T follicular helper cell (primary cell): ENCODE measurements around the gene STXBP3.
A peak's percentile ranks its signal among the peaks of the same experiment; 100 is the strongest.
"Not testable (repeated sequence)": the region's sequence is repeated elsewhere in the genome, so short reads cannot be mapped to it uniquely, and the experiment has no call there.

ENCODE experiments used
- DNase-seq: peaks from one replicate; pipeline ENCODE4 v3.0.0-alpha.2; 2020; ENCODE audit warnings: low read depth
- total RNA-seq, 2 experiments: gene quantifications; one replicate each; lab custom pipeline; 2026; lab: John Stamatoyannopoulos, UW

Gene STXBP3, protein sequence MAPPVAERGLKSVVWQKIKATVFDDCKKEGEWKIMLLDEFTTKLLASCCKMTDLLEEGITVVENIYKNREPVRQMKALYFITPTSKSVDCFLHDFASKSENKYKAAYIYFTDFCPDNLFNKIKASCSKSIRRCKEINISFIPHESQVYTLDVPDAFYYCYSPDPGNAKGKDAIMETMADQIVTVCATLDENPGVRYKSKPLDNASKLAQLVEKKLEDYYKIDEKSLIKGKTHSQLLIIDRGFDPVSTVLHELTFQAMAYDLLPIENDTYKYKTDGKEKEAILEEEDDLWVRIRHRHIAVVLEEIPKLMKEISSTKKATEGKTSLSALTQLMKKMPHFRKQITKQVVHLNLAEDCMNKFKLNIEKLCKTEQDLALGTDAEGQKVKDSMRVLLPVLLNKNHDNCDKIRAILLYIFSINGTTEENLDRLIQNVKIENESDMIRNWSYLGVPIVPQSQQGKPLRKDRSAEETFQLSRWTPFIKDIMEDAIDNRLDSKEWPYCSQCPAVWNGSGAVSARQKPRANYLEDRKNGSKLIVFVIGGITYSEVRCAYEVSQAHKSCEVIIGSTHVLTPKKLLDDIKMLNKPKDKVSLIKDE
- total RNA-seq: 62.0 to 91.9 reads per million in 2 experiments

GRCh38 chr1:108746382-108747170 lies at the start of gene STXBP3:
Gene STXBP3, plus strand, starts transcription at chr1:108746674. Its CDS starts 64 bp downstream, at chr1:108746738.
- DNase-seq: peak; percentile 100

GRCh38 chr1:108699375-108700332 lies 46.8 kb upstream of the STXBP3 start:
- no peak for DNase-seq

DNA sequence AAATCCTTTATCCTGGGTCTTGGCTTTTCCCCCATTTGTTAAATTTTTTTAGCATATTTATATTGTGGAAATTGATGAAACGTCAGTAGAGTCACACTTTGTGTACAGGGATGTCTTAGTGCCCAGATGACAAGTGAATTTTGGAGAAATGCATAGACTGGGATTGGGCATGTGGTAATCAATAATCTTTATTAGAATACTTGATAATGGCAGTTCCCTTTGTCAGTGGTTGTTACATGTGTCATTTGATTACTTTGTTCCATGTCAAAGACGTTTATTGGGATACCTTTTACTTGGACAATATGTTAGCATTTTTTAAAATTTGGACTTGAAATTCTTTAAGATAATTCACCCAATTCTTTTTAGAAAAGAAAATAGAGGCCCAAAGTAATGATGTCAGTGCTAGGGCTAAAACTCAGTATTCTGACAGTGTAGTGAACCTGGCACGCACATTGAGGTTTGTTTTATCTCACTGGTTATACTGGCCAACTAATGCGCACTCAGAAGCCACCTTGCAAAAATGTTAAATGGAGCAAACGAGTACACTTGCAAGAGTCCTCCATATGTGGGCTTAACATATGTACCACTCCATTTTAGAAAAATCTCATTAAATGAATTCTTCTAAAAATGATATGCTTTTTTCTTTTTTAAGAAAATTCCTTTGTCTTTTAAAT lies 45.2 kb upstream of the STXBP3 start:
- no peak for DNase-seq

DNA sequence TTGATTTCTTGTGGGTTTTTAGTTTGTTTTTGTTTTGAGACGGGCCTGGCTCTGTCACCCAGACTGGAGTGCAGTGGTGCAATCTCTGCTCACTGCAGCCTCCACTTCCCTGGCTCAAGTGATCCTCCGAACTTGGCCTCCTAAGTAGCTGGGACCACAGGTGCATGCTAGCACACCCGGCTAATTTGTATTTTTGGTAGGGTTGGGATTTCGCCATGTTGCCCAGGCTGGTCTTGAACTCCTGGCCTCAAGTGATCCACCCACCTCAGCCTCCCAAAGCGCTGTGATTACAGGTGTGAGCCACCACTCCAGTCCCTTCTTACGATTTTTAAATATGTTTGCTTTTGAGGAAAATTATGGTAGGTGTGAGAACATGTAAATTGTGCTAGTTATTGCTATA lies 44.4 kb upstream of the STXBP3 start:
- DNase-seq: not testable (repeated sequence)

GRCh38 chr1:108703939-108704338 lies 42.5 kb upstream of the STXBP3 start:
- DNase-seq: no peak

GRCh38 chr1:108704496-108704895 lies 42.0 kb upstream of the STXBP3 start:
- no peak for DNase-seq

- no peak for DNase-seq
These were observed 39.8 kb upstream of the STXBP3 start for GRCh38 chr1:108706643-108707042.

DNA sequence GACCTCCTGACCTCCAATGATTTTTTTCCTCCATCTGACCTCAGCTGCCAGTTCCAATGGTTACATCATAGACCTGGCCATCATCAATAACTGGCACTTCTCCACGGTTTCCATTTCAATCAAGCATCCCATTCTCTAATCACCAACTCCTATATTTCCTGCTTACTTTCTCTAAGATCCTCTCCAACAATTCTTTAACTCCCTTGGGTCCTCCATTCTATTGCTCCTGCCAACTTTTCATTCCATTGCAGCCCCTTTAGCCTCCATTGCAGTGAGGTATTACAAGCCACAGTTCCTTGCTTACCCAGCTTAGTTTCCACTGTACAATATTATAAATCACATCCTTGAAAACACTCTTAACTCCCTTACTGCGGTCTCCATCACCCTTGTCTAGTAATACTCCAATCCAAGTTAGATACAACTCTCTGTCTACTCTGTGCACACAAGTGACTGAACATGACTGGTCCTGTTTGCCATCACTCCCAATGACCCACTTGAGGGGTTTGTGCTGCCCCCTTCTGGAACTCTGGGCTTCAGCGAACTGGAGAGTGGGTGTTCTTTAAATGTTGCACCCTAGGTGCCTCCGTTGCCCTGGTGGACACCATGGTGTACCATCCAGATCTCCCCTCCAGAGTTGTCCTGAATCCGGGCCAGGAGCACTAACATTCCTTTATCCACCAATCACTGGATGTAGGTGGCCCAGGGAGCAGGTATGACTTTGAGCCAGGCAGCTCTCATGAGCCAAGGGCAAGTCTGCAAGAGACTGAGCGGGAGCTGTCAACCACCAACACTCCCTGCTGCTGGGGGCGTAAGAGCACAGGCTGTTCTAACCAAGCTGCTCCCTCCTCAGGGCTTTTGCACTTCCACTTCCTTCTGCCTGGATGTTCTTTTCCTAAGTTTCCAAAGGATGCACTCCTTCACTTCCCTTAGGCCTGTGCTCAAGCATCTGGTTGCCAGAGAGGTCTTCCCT lies 37.5 kb upstream of the STXBP3 start:
- DNase-seq: peak; percentile 52

- no peak for DNase-seq
These were observed 33.8 kb upstream of the STXBP3 start, which contains the start of gene FNDC7 for GRCh38 chr1:108712606-108713150. Gene FNDC7, plus strand, starts transcription at chr1:108712908. Its CDS starts 26 bp downstream, at chr1:108712934.

GRCh38 chr1:108715932-108716331 lies 30.5 kb upstream of the STXBP3 start:
- DNase-seq: no peak

- no peak for DNase-seq
These were observed 29.8 kb upstream of the STXBP3 start for GRCh38 chr1:108716437-108717230.

- DNase-seq: no peak
These were observed 28.6 kb upstream of the STXBP3 start for GRCh38 chr1:108717774-108718316.

DNA sequence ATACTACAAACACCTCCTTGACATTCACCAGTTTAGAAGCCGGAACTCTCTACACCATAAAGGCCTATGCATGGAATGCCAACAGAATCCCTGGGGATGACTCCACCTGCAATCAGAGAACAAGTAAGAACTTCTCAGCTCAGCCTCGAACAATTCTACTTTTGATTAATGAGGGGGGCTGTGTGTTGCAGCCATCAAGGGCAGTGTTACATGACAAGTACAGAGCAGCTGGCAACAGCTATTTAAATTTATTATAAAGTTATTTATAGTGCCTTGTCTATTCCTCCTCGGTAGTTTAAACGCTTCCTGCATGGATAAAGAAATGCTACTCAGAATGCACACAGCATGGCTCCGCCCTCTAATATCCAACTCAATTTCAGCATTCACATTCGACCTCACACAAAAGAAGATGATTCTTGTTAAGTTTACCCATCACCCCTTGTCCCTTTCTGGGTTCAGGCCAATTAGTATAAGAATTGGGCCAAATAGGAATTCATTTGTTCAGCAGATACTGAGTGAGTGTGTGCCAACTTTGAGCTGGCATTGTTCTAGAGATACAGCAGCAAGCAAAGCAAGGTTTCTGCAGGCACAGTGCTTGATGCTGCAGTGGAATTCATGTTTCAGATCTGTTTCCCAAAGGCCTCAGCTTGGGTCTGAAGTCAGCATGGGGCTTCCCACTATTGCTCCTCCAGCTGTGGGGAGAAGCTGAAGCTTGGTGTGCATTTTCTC lies 27.4 kb upstream of the STXBP3 start:
- no peak for DNase-seq

- no peak for DNase-seq
These were observed 26.6 kb upstream of the STXBP3 start for GRCh38 chr1:108719656-108720435.

DNA sequence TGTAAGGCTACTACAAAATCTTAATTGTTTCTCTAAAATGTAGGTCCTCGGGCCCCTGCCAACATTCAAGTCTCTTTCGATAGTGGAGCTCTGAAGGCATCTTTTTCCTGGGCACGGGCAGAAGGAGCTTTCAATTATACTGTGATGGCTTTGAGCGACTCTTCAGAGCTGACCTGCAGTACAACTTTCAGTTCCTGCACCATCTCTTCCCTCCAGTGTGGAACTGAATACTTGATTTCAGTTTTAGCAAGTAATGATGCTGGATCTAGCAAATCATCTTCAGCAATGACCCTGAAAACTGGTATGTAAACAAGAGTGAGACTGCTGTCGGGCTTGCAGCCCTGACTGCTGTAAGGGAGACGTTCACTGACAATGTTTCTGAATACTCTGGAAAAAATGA lies 24.2 kb upstream of the STXBP3 start:
- no peak for DNase-seq

DNA sequence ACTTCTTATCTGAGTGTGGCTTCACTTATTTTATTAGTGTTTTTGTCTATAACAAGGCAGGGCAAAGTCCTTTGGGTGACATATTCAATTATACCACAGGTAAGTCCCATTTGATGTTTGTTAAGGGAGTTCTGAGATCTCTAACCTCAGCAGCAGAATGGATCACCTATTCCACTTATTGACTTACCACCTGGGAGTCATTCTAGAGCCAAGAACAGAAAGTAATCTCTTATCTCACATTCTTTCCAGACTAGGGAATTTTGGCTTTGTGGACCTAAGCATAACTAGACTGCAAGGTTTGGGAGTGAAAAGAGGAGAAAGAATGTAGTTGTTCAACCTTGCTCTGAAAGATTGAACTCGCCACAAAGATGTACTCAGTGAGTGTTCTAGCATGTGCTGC lies 20.6 kb upstream of the STXBP3 start:
- no peak for DNase-seq
